Right lobe of liver (tissue), 6 donors: ENCODE measurements around the gene SLCO4A1. TPM values are rescaled to one million over a fixed set of nuclear protein-coding genes. Genes with fewer than 3 reads are reported as not detected.

Experiments
- ATAC-seq, 4 donors: fragments of 200-7000 bp; cut with Tn5 transposase; one replicate each; pipeline ENCODE4 v1.9.1; 2020; ENCODE audit warnings: mild to moderate bottlenecking in 4 of 4, moderate library complexity in 4 of 4
- DNase-seq, 3 donors: peaks; one replicate each; pipeline ENCODE4 v3.0.0-alpha.2; 2020
- H3K27ac ChIP-seq, 3 donors: fragments of 200-600 bp; one replicate each; pipeline ENCODE4 v1.8.0; 2022
- H3K27me3 ChIP-seq, 2 donors: fragments of 200-600 bp; one replicate each; pipeline ENCODE4 v1.8.0; 2022
- H3K36me3 ChIP-seq, 4 donors: fragments of 200-600 bp; sonication (generic) in 1 of 4; one replicate each; pipeline versions ENCODE4 v1.5.1 to v1.8.0; 2017 to 2022; ENCODE audit warnings: control low read depth in 1 of 4
- H3K4me1 ChIP-seq, 4 donors: fragments of 200-600 bp; sonication (generic) in 1 of 4; one replicate each; pipeline versions ENCODE4 v1.5.1 to v1.8.0; 2017 to 2022; ENCODE audit warnings: control low read depth in 1 of 4
- H3K4me3 ChIP-seq, 3 donors: fragments of 200-600 bp; one replicate each; pipeline ENCODE4 v1.8.0; 2022
- H3K9me3 ChIP-seq, 4 donors: fragments of 200-600 bp; sonication (generic) in 1 of 4; one replicate each; pipeline versions ENCODE4 v1.5.1 to v1.8.0; 2017 to 2022; ENCODE audit warnings: control low read depth in 1 of 4
- CTCF ChIP-seq, 4 donors: fragments of 200-600 bp in 3 of 4; fragments of 450-650 bp in 1 of 4; IDR thresholded peaks; one replicate each; pipeline versions ENCODE4 v1.5.1 to v1.8.0; 2016 to 2022; ENCODE audit warnings: antibody characterized with exemption in 4 of 4, mild to moderate bottlenecking in 2 of 4
- POLR2A ChIP-seq: fragments of 450-650 bp; IDR thresholded peaks from one replicate; pipeline ENCODE4 v1.6.1; 2017; ENCODE audit warnings: antibody characterized with exemption, mild to moderate bottlenecking
- WGBS: methylation state at CpG from one replicate; pipeline ENCODE4 v1.1.6; 2018; ENCODE audit warnings: low coverage, low lambda C conversion rate; ENCODE audit not compliant: insufficient coverage; ENCODE audit errors: missing lambda C conversion rate; 5-methylcytosine and 5-hydroxymethylcytosine counted together
- intact Hi-C, 2 donors: fragments of 100-400 bp; cut with DNase I; formaldehyde crosslinking; loops; one replicate each; pipeline versions ENCODE4 v1.11.2 to v1.14.1; 2022
- total RNA-seq, 6 experiments: library from RNA; depleted of rRNA in 2 of 6; stranded (reverse); fragments of >200 nt in 2 of 6; fragmentation: NEBNext Ultra II Directional in 3 of 6; extraction: Animal tissue kit (Norgen Biotek cat#: 25700) in 3 of 6; gene quantifications; one replicate each; pipeline versions ENCODE4 v1.1.0 to v1.2.4, GENCODE V29; 2016 to 2023
- donor health status: DM: no; HTN: yes; CAD: no.
- donor health status: DM: no; HTN: no; CAD: no.
- donor health status: DM: no; HTN: no; CAD: no.
- donor health status: DM: no; HTN: yes; CAD: no.
- donor health status: DM: no; HTN: yes; CAD: no.

Gene SLCO4A1
- total RNA-seq, 6 experiments from 2014 or later = 0.93 to 8.8 (median 4.3) TPM

GRCh38 chr20:62689861-62690260 lies 47.6 kb downstream of the SLCO4A1 start:
- no peak overlapping the region for H3K27ac ChIP-seq
- no peak overlapping the region for H3K4me3 ChIP-seq
- H3K36me3 ChIP-seq = no peaks in the 10 kb centered on the region
- no peaks in the 10 kb centered on the region for H3K4me1 ChIP-seq
- no peaks in the 10 kb centered on the region for H3K9me3 ChIP-seq
- ATAC-seq = no peak
- WGBS = 69% methylated on average over 6 of the region's 17 CpGs
- H3K27me3 ChIP-seq = no peaks in the 10 kb centered on the region
- intact Hi-C loops = no loop called here
- no peak for DNase-seq
- TF ChIP-seq POLR2A (no peak), CTCF (IDR thresholded peaks at IDR 0.05) (no peak)

GRCh38 chr20:62690261-62690820 lies 48.0 kb downstream of the SLCO4A1 start:
- Histone ChIP-seq H3K27ac (no peak overlapping the region), H3K9me3 (no peaks in the 10 kb centered on the region), H3K36me3 (no peaks in the 10 kb centered on the region), H3K4me3 (no peak overlapping the region), H3K4me1 (no peaks in the 10 kb centered on the region), H3K27me3 (no peaks in the 10 kb centered on the region)
- TF ChIP-seq POLR2A (no peak), CTCF (IDR thresholded peaks at IDR 0.05) (no peak)
- WGBS = 68% methylated on average over 12 of the region's 17 CpGs
- intact Hi-C loops = no loop called here
- DNase-seq (no peak), ATAC-seq (no peak)

- WGBS = 68% methylated on average over 10 of the region's 15 CpGs
- Histone ChIP-seq H3K4me3 (no peak overlapping the region), H3K27ac (no peak overlapping the region), H3K9me3 (no peaks in the 10 kb centered on the region), H3K27me3 (no peaks in the 10 kb centered on the region), H3K4me1 (no peaks in the 10 kb centered on the region), H3K36me3 (no peaks in the 10 kb centered on the region)
- DNase-seq (no peak), ATAC-seq (no peak)
- no peak for TF ChIP-seq CTCF (IDR thresholded peaks at IDR 0.05)
- no peak for TF ChIP-seq POLR2A
- intact Hi-C loops = no loop called here
These were observed 49.2 kb downstream of the SLCO4A1 start for GRCh38 chr20:62691487-62691886.

GRCh38 chr20:62692176-62692575 lies 49.9 kb downstream of the SLCO4A1 start:
- H3K4me1 ChIP-seq = no peaks in the 10 kb centered on the region
- no peaks in the 10 kb centered on the region for H3K9me3 ChIP-seq
- H3K27me3 ChIP-seq = no peaks in the 10 kb centered on the region
- no peak overlapping the region for H3K4me3 ChIP-seq
- DNase-seq (no peak), ATAC-seq (no peak)
- WGBS = 80% methylated on average over 2 of the region's 8 CpGs
- TF ChIP-seq CTCF (IDR thresholded peaks at IDR 0.05) (no peak), POLR2A (no peak)
- H3K27ac ChIP-seq = no peak overlapping the region
- no peaks in the 10 kb centered on the region for H3K36me3 ChIP-seq
- intact Hi-C loops = no loop called here
